ENCODE measurements around the gene FAM118B. TPM values are rescaled to one million over a fixed set of nuclear protein-coding genes. Genes with fewer than 3 reads are reported as not detected.
A peak's percentile ranks its signal among the peaks of the same experiment; 100 is the strongest.
"Not testable (repeated sequence)": the region's sequence is repeated elsewhere in the genome, so short reads cannot be mapped to it uniquely, and the experiment has no call there.

The FAM118B gene
- polyA plus RNA-seq, 1 experiment: 36.7 TPM

DNA sequence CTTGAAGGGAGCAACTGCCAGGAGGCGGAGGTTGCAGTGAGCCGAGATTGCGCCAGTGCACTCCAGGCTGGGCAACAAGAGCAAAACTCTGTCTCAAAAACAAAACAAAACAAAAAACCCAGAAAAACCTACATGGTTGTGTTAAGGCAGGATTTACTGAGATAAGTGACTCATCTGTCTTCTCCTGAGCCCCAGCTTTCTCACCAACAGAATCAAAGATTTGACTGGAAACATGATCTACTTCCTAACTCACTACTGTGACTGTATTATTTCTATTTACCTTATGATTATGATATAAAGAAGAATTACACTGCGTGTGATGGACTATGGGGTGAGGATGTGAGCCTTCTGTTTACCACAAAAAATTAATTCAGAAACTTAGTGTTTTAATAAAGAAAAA is 21.8 kb downstream of the FAM118B start:
- TF ChIP-seq CTCF (IDR thresholded peaks at IDR 0.05; ENCODE audit: low read depth, low read length): no peak
- Histone ChIP-seq H3K9me3 (ENCODE audit: control insufficient read depth, insufficient read depth, low read length) (no peaks in the 10 kb centered on the region), H3K4me3 (ENCODE audit: low read depth, low read length) (no peak overlapping the region), H3K27ac (ENCODE audit: low read depth, low read length) (no peak overlapping the region), H3K27me3 (ENCODE audit: control insufficient read depth, insufficient read depth, low read length) (no peaks in the 10 kb centered on the region)
- CTCF ChIA-PET: interaction anchor here (0.7 kb wide), 1 partner anchor 150 kb away, joined by 3 read pairs; no protein-coding TSS in a partner anchor
- POLR2A ChIA-PET: no interaction called here
- DNase-seq (ENCODE audit: low read depth, low spot score): no peak

DNA sequence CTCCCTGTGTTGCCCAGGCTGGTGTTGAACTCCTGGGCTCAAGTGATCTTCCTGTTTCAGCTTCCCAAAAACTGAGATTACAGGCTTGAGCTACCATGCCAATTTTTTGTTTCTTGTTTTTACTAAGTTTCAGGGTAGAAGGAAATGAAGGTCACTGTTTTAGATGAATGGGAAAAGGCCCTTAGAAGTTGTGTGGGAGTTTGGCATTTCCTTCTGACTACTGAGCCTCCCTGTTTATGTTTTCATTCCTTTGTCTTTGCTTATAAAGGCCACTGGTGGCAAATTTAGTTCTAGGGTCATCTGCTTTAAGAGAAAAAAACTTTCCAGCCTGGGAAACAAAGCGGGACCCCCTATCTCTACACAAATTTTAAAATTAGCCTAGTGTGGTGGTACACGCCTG is 35.1 kb downstream of the FAM118B start:
- no peaks in the 10 kb centered on the region for H3K27me3 ChIP-seq (ENCODE audit: control insufficient read depth, insufficient read depth, low read length)
- DNase-seq (ENCODE audit: low read depth, low spot score): no peak
- TF ChIP-seq CTCF (IDR thresholded peaks at IDR 0.05; ENCODE audit: low read depth, low read length): no peak
- peak overlapping the region; percentile 39 for H3K27ac ChIP-seq (ENCODE audit: low read depth, low read length)
- H3K4me3 ChIP-seq (ENCODE audit: low read depth, low read length): no peak overlapping the region
- ChIA-PET POLR2A (no interaction called here), CTCF (no interaction called here)
- H3K9me3 ChIP-seq (ENCODE audit: control insufficient read depth, insufficient read depth, low read length): no peaks in the 10 kb centered on the region

DNA sequence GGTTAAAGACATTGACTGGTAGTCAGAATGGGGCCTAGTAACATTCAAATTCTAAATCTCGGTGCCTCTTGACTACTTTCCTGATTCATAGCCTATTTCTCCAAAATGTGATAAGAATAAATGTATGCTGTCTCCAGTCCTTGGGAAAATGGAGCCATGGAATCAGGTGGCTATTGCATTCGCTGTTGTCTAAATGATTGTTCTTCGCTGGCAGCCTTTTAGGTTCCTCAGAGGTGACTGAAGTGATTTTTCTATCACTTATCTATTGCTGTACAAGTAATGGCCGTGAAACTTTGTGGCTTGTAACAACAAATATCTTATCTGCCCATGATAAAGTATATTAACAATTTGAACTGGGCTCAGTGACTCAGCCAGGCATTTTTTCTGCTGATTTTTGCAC is 41.7 kb downstream of the FAM118B start:
- no peak for DNase-seq (ENCODE audit: low read depth, low spot score)
- ChIA-PET POLR2A (no interaction called here), CTCF (no interaction called here)
- no peaks in the 10 kb centered on the region for H3K27me3 ChIP-seq (ENCODE audit: control insufficient read depth, insufficient read depth, low read length)
- no peak overlapping the region for H3K4me3 ChIP-seq (ENCODE audit: low read depth, low read length)
- H3K27ac ChIP-seq (ENCODE audit: low read depth, low read length): no peak overlapping the region
- no peak for TF ChIP-seq CTCF (IDR thresholded peaks at IDR 0.05; ENCODE audit: low read depth, low read length)
- no peaks in the 10 kb centered on the region for H3K9me3 ChIP-seq (ENCODE audit: control insufficient read depth, insufficient read depth, low read length)

GRCh38 chr11:126254819-126255218 is 43.2 kb downstream of the FAM118B start:
- DNase-seq (ENCODE audit: low read depth, low spot score): no peak
- no peak for TF ChIP-seq CTCF (IDR thresholded peaks at IDR 0.05; ENCODE audit: low read depth, low read length)
- Histone ChIP-seq H3K9me3 (ENCODE audit: control insufficient read depth, insufficient read depth, low read length) (no peaks in the 10 kb centered on the region), H3K27me3 (ENCODE audit: control insufficient read depth, insufficient read depth, low read length) (no peaks in the 10 kb centered on the region), H3K27ac (ENCODE audit: low read depth, low read length) (no peak overlapping the region), H3K4me3 (ENCODE audit: low read depth, low read length) (no peak overlapping the region)
- CTCF ChIA-PET: no interaction called here
- POLR2A ChIA-PET: no interaction called here

- H3K9me3 ChIP-seq (ENCODE audit: control insufficient read depth, insufficient read depth, low read length); H3K4me3 ChIP-seq (ENCODE audit: low read depth, low read length); CTCF ChIA-PET; POLR2A ChIA-PET; H3K27ac ChIP-seq (ENCODE audit: low read depth, low read length); DNase-seq (ENCODE audit: low read depth, low spot score); H3K27me3 ChIP-seq (ENCODE audit: control insufficient read depth, insufficient read depth, low read length): not testable (repeated sequence)
Measured at GRCh38 chr11:126255507-126255906, 43.9 kb downstream of the FAM118B start.

- no peaks in the 10 kb centered on the region for H3K9me3 ChIP-seq (ENCODE audit: control insufficient read depth, insufficient read depth, low read length)
- no peaks in the 10 kb centered on the region for H3K27me3 ChIP-seq (ENCODE audit: control insufficient read depth, insufficient read depth, low read length)
- H3K4me3 ChIP-seq (ENCODE audit: low read depth, low read length): no peak overlapping the region
- ChIA-PET CTCF (no interaction called here), POLR2A (no interaction called here)
- TF ChIP-seq CTCF (IDR thresholded peaks at IDR 0.05; ENCODE audit: low read depth, low read length): no peak
- H3K27ac ChIP-seq (ENCODE audit: low read depth, low read length): no peak overlapping the region
- DNase-seq (ENCODE audit: low read depth, low spot score): no peak
Measured at GRCh38 chr11:126256216-126256615, 44.6 kb downstream of the FAM118B start.

Measured in AG04450 (cell line).